CD4-positive, alpha-beta T cell treated with Interleukin-4 for 1 hour (primary cell): ENCODE data around the gene CAMK2B.
"Not testable (repeated sequence)": the region's sequence is repeated elsewhere in the genome, so short reads cannot be mapped to it uniquely, and the experiment has no call there.

Experiments used
- DNase-seq, 2 donors: peaks; one replicate each; pipeline ENCODE4 v3.0.0-alpha.2; 2020 to 2022

Gene CAMK2B

GRCh38 chr7:44186736-44187135, 138.7 kb downstream of the CAMK2B start:
- no peak for DNase-seq

- DNase-seq = no peak
These were observed 139.7 kb downstream of the CAMK2B start for GRCh38 chr7:44185729-44186128.

DNA sequence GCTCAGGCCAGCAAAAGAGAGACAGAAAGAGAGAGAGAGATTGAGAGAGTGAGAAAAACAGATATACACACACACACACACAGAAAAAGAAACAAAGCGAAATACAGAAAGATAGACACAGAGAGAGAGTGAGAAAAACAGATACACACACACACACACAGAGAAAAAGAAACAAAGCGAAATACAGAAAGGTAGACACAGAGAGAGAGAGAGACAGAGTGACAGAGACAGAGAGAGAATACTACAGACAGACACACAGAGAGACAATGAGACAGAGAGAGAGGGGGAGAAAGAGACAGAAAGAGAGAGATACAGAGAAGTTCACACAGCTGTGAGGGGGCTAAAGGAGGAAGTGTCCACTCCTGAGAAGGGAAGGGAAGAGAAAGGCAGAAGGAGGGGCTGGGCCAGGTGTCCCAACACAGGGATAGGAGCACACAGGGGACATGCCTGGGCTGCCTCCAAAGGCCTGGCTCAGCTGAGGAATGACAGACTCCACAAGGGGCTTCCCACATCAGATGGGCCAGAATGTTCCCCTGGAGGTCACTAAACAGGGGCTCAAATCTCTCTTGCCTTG, 140.4 kb downstream of the CAMK2B start:
- no peak for DNase-seq

DNA sequence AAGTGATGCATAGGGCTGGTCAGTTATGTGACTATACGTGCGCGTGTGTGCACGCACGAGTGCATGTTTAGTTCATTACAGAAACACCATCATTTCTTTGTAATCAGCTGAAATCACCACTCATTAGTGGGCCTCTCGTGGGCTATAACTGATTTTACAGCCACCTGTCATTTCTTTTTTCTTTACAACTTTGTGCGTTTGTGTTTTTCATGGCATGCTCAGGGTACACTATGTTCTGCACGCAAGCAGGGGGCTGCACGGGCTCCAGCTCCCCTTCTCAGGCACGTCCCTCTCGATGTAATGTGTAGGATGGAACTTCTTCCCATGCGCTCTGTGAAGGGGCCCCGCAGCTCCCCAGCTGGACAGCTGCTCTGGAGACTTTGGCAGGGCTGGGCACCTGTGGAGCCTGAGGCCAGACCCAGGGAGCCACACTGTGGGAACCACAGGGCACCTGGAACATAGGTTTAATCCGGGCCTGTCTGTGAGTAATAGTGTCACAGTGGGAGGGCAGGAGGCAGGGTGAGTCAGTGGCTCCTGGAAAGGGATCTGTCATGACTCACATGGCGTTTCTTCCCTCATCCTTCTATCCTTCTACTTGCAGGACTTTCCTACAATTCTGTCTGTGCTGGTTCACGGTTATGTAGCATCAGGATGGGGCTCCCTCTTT, 141.1 kb downstream of the CAMK2B start:
- no peak for DNase-seq

GRCh38 chr7:44183386-44183785, 142.0 kb downstream of the CAMK2B start:
- no peak for DNase-seq

DNA sequence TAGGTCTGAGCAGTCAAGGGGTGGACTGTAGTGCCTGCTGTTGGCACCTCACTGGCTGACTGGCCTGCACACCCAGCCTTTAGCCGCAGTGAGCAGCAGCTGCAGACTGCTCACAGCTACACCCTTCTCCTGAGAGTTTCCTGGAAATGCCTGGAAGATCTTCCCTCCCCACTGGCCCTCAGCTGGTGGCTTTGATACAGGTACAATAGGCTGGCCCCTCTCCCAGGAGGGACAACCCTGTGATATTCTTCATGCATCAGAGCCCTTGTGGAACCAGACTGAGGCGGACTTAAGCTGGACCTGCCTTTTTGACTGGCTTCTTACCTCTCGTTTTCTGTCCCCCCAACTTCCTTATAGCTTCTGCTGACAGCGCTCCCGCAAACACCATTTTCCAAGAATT, 142.6 kb downstream of the CAMK2B start:
- no peak for DNase-seq

- no peak for DNase-seq
These were observed 144.8 kb downstream of the CAMK2B start for GRCh38 chr7:44180631-44181030.

GRCh38 chr7:44177570-44178131, 147.7 kb downstream of the CAMK2B start:
- DNase-seq = no peak

GRCh38 chr7:44176486-44176885, 148.9 kb downstream of the CAMK2B start:
- no peak for DNase-seq

GRCh38 chr7:44175730-44176129, 149.7 kb downstream of the CAMK2B start:
- no peak for DNase-seq

- DNase-seq = not testable (repeated sequence)
These were observed 150.8 kb downstream of the CAMK2B start for GRCh38 chr7:44174694-44174948.

DNA sequence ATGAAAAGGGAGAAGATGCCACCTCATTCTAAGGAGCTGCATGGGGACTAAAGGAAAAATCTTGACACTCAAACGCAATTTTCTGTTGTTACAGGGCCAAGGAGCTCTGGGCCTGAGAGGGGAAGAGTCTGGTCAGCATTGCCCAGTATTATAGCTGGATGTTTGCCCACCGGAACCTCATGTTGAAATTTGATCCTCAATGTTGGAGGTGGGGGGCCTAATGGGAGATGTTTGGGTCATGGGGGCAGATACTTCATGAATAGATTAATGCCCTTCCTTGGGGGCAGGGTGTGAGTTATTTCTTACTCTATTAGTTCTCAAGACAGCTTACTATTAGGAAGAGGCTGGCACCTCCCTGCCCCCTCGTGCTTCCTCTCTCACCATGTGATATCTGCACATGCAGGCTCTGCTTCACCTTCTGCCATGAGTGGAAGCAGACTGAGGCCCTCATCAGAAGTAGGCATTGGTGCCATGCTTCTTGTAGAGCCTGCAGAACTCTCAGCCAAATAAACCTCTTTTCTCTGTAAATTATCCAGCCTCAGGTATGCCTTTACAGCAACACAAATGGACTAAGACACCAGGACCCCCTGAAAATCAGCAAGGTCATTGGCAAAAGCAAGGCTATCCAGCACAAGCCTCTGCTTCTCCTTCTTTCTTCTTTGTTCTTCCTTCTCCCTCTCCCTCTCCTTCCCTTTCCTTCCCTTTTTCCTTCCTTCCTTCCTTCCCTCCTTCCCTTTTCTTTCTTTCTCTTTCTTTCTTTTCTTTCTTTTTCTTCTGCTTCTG, 151.3 kb downstream of the CAMK2B start:
- no peak for DNase-seq

DNA sequence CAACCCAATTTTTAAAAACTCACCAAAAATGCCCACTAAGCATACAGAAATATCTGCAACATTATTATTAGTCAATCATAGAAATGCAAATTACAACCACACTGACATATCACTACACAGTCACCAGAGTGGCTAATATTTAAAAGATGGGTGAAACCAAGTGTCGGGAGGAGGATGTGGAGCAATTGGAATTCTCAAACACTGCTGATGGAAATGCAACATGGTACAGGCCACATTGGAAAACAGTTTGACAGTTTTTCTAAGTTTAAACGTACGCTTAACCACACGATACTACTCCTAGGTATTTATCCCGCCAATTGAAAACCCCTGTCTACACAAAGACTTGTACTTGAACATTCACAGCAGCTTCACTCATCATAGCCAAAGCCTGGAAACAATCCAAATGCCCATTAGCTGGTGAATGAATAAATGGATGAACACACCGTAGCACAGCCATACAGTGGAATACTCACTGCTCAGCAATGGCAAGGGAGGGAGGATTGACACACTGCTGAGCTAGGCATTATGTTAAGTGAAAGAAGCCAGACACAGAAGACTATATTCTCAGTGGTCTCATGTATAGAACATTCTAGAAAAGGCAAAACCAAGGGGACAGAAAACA, 152.5 kb downstream of the CAMK2B start:
- no peak for DNase-seq

DNA sequence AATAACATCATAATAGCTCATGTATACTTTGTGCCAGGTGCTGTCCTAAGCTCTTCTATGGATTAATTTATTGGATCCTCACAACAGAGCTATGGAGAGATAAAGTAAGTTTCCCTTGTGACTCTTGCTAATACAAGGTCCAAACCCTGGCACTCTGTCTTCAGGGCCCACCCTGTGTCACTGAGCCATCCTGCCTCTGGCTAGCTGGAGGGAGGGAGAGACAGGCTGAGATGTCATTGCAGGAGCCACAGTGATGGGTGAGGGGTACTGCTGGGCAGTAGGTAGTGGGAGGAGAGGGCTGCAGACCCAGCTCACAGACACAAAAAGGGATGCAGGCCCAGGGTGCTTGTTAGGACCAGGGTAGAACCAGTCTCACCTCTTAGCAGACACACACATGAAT, 153.0 kb downstream of the CAMK2B start:
- no peak for DNase-seq

DNA sequence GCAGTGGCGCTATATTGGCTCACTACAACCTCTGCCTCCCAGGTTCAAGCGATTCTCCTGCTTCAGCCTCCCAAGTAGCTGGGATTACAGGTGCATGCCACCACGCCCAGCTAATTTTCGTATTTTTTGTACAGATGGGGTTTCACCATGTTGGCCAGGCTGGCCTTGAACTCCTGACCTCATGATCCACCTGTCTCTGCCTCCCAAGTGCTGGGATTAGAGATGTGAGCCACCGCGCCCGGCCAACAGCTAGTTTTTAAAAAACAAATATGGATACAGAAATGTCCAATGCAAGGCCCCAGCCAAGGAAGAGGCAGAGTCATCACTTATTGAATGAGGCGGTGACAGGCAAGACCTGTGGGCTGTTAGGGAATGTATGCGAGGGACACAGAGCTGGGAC, 153.5 kb downstream of the CAMK2B start:
- not testable (repeated sequence) for DNase-seq

- no peak for DNase-seq
These were observed 157.5 kb downstream of the CAMK2B start for GRCh38 chr7:44167920-44168319.
